Measurements from ENCODE around the gene AGXT2.

Gene AGXT2

DNA sequence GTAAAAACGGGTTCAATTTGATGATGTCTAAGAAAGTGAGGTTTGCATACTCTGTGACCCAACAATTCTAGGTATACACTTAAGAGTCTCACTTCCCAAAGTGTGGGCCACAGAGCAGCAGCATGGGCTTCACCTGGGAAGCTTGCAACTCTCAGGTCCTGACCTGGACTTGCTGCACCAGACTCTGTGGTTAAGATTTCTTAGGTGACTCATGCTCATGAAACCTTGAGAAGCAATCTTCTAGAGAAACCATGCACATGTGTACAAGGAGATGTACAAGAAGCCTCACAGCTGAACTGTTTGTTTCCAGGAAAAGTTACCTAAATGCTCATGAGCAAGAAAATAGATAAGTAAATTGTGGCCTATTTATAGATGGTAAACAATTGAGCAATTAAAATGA lies 88.4 kb downstream of the AGXT2 start:
- no peaks in the 10 kb centered on the region for H3F3A ChIP-seq (ENCODE audit: control insufficient read depth, insufficient read depth)
- H3K79me2 ChIP-seq (ENCODE audit: control insufficient read depth, low read length): no peaks in the 10 kb centered on the region
- H3K27ac ChIP-seq (ENCODE audit: low read depth, low read length): no peak overlapping the region
- H3K27me3 ChIP-seq (ENCODE audit: control insufficient read depth, low read length): no peaks in the 10 kb centered on the region
- H3K36me3 ChIP-seq (ENCODE audit: control insufficient read depth, low read length): peaks cover 13% of the 10 kb centered on the region
- no peaks in the 10 kb centered on the region for H3K4me1 ChIP-seq (ENCODE audit: control insufficient read depth, low read length)
- no peaks in the 10 kb centered on the region for H3K9me2 ChIP-seq (replicated peaks; ENCODE audit: control insufficient read depth, low read length)
- no peak overlapping the region for H3K4me2 ChIP-seq (ENCODE audit: low read length)
- no peaks in the 10 kb centered on the region for H3K9me3 ChIP-seq (ENCODE audit: control insufficient read depth, insufficient read depth, low read length)
- H4K20me1 ChIP-seq (ENCODE audit: control insufficient read depth, insufficient read depth, low read depth, low read length): no peaks in the 10 kb centered on the region
- no peak overlapping the region for H3K4me3 ChIP-seq (ENCODE audit: low read length)
- no peak for TF ChIP-seq EZH2phosphoT487 (IDR thresholded peaks at IDR 0.05; ENCODE audit: borderline replicate concordance, low read length)
- TF ChIP-seq, protein P1, sequence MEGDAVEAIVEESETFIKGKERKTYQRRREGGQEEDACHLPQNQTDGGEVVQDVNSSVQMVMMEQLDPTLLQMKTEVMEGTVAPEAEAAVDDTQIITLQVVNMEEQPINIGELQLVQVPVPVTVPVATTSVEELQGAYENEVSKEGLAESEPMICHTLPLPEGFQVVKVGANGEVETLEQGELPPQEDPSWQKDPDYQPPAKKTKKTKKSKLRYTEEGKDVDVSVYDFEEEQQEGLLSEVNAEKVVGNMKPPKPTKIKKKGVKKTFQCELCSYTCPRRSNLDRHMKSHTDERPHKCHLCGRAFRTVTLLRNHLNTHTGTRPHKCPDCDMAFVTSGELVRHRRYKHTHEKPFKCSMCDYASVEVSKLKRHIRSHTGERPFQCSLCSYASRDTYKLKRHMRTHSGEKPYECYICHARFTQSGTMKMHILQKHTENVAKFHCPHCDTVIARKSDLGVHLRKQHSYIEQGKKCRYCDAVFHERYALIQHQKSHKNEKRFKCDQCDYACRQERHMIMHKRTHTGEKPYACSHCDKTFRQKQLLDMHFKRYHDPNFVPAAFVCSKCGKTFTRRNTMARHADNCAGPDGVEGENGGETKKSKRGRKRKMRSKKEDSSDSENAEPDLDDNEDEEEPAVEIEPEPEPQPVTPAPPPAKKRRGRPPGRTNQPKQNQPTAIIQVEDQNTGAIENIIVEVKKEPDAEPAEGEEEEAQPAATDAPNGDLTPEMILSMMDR (IDR thresholded peaks at IDR 0.05; ENCODE audit: low read depth, low read length, poor library complexity, severe bottlenecking): no peak

- TF ChIP-seq, protein P1 (IDR thresholded peaks at IDR 0.05; ENCODE audit: low read depth, low read length, poor library complexity, severe bottlenecking): peak; percentile 53
- TF ChIP-seq EZH2phosphoT487 (IDR thresholded peaks at IDR 0.05; ENCODE audit: borderline replicate concordance, low read length): no peak
- no peak overlapping the region for H3K4me3 ChIP-seq (ENCODE audit: low read length)
- no peaks in the 10 kb centered on the region for H3K9me3 ChIP-seq (ENCODE audit: control insufficient read depth, insufficient read depth, low read length)
- H3K9me2 ChIP-seq (replicated peaks; ENCODE audit: control insufficient read depth, low read length): no peaks in the 10 kb centered on the region
- 0 out of 2 replicates have a peak, but pooled peaks cover 2% of the 10 kb centered on the region for H3F3A ChIP-seq (ENCODE audit: control insufficient read depth, insufficient read depth)
- H3K79me2 ChIP-seq (ENCODE audit: control insufficient read depth, low read length): no peaks in the 10 kb centered on the region
- no peak overlapping the region for H3K4me2 ChIP-seq (ENCODE audit: low read length)
- no peak overlapping the region for H3K27ac ChIP-seq (ENCODE audit: low read depth, low read length)
- H3K36me3 ChIP-seq (ENCODE audit: control insufficient read depth, low read length): peaks cover 23% of the 10 kb centered on the region
- no peaks in the 10 kb centered on the region for H3K4me1 ChIP-seq (ENCODE audit: control insufficient read depth, low read length)
- no peaks in the 10 kb centered on the region for H3K27me3 ChIP-seq (ENCODE audit: control insufficient read depth, low read length)
- H4K20me1 ChIP-seq (ENCODE audit: control insufficient read depth, insufficient read depth, low read depth, low read length): no peaks in the 10 kb centered on the region
Observed at GRCh38 chr5:34957857-34958690, 89.7 kb downstream of the AGXT2 start.

GRCh38 chr5:34957321-34957720 lies 90.4 kb downstream of the AGXT2 start:
- H3K4me2 ChIP-seq (ENCODE audit: low read length): no peak overlapping the region
- no peak overlapping the region for H3K27ac ChIP-seq (ENCODE audit: low read depth, low read length)
- no peaks in the 10 kb centered on the region for H3K9me2 ChIP-seq (replicated peaks; ENCODE audit: control insufficient read depth, low read length)
- no peak overlapping the region for H3K4me3 ChIP-seq (ENCODE audit: low read length)
- no peaks in the 10 kb centered on the region for H4K20me1 ChIP-seq (ENCODE audit: control insufficient read depth, insufficient read depth, low read depth, low read length)
- H3K79me2 ChIP-seq (ENCODE audit: control insufficient read depth, low read length): no peaks in the 10 kb centered on the region
- no peaks in the 10 kb centered on the region for H3K9me3 ChIP-seq (ENCODE audit: control insufficient read depth, insufficient read depth, low read length)
- 0 out of 2 replicates have a peak, but pooled peaks cover 2% of the 10 kb centered on the region for H3F3A ChIP-seq (ENCODE audit: control insufficient read depth, insufficient read depth)
- H3K27me3 ChIP-seq (ENCODE audit: control insufficient read depth, low read length): no peaks in the 10 kb centered on the region
- peaks cover 26% of the 10 kb centered on the region for H3K36me3 ChIP-seq (ENCODE audit: control insufficient read depth, low read length)
- no peak for TF ChIP-seq EZH2phosphoT487 (IDR thresholded peaks at IDR 0.05; ENCODE audit: borderline replicate concordance, low read length)
- TF ChIP-seq, protein P1 (IDR thresholded peaks at IDR 0.05; ENCODE audit: low read depth, low read length, poor library complexity, severe bottlenecking): no peak
- H3K4me1 ChIP-seq (ENCODE audit: control insufficient read depth, low read length): no peaks in the 10 kb centered on the region
